SK-N-SH treated with all-trans-retinoic acid at 6 μM for 48 hours (cell line): ENCODE measurements around the gene FAM174B.

Experiments
- ATAC-seq: fragments of 200-7000 bp; cut with Tn5 transposase; 3 replicates; pipeline ENCODE4 v1.9.1; 2020; ENCODE audit warnings: mild to moderate bottlenecking, moderate library complexity
- ARNTL ChIP-seq: fragments of 450-650 bp; formaldehyde crosslinking; IDR thresholded peaks from 2 replicates; pipeline ENCODE4 v1.5.0; 2020; ENCODE audit warnings: low read depth, mild to moderate bottlenecking, moderate library complexity, borderline replicate concordance
- BACH2 ChIP-seq: fragments of 250-450 bp; sonication (Bioruptor Pico); IDR thresholded peaks from 2 replicates; pipeline ENCODE4 v1.9.0; 2021; ENCODE audit warnings: mild to moderate bottlenecking, borderline replicate concordance
- CREB5 ChIP-seq: fragments of 250-450 bp; sonication (Bioruptor Pico); IDR thresholded peaks from 2 replicates; pipeline ENCODE4 v1.5.1; 2020; ENCODE audit warnings: low read depth, mild to moderate bottlenecking, moderate library complexity
- CSRNP3 ChIP-seq: fragments of 250-450 bp; sonication (Bioruptor Pico); IDR thresholded peaks from 2 replicates; pipeline ENCODE4 v1.5.1; 2021; ENCODE audit warnings: mild to moderate bottlenecking, moderate library complexity
- ESRRG ChIP-seq: fragments of 250-450 bp; sonication (Bioruptor Pico); IDR thresholded peaks from 2 replicates; pipeline ENCODE4 v1.6.1; 2021; ENCODE audit warnings: mild to moderate bottlenecking
- ISL1 ChIP-seq: fragments of 250-450 bp; sonication (Bioruptor Pico); IDR thresholded peaks from 2 replicates; pipeline ENCODE4 v2.1.2; 2022; ENCODE audit warnings: mild to moderate bottlenecking, moderate library complexity
- OSR1 ChIP-seq: fragments of 250-450 bp; sonication (Bioruptor Pico); IDR thresholded peaks from 2 replicates; pipeline ENCODE4 v1.8.0; 2022; ENCODE audit warnings: moderate library complexity, mild to moderate bottlenecking, inconsistent platforms
- PATZ1 ChIP-seq: fragments of 250-450 bp; sonication (Bioruptor Pico); IDR thresholded peaks from 2 replicates; pipeline ENCODE4 v1.8.0; 2020; ENCODE audit warnings: mild to moderate bottlenecking, moderate library complexity, borderline replicate concordance
- POU6F1 ChIP-seq: fragments of 250-450 bp; sonication (Bioruptor Pico); IDR thresholded peaks from 2 replicates; pipeline ENCODE4 v1.8.0; 2021; ENCODE audit warnings: low read depth, mild to moderate bottlenecking, moderate library complexity, borderline replicate concordance
- PPARA ChIP-seq: fragments of 250-450 bp; sonication (Bioruptor Pico); IDR thresholded peaks from 2 replicates; pipeline ENCODE4 v1.5.0; 2020; ENCODE audit warnings: mild to moderate bottlenecking, borderline replicate concordance
- RARB ChIP-seq: fragments of 250-450 bp; sonication (Bioruptor Pico); IDR thresholded peaks from 2 replicates; pipeline ENCODE4 v1.8.0; 2021; ENCODE audit warnings: mild to moderate bottlenecking, moderate library complexity
- SNAI2 ChIP-seq: fragments of 250-450 bp; sonication (Bioruptor Pico); IDR thresholded peaks from 2 replicates; pipeline ENCODE4 v1.5.0; 2020; ENCODE audit warnings: mild to moderate bottlenecking, moderate library complexity
- TCF4 ChIP-seq: fragments of 250-450 bp; sonication (Bioruptor Pico); IDR thresholded peaks from 2 replicates; pipeline ENCODE4 v1.8.0; 2021; ENCODE audit warnings: mild to moderate bottlenecking, moderate library complexity, borderline replicate concordance
- TOX ChIP-seq: fragments of 250-450 bp; sonication (Bioruptor Pico); IDR thresholded peaks from 2 replicates; pipeline ENCODE4 v1.8.0; 2021; ENCODE audit warnings: mild to moderate bottlenecking, moderate library complexity, borderline replicate concordance
- TSHZ2 ChIP-seq: fragments of 250-450 bp; sonication (Bioruptor Pico); IDR thresholded peaks from 2 replicates; pipeline ENCODE4 v1.5.0; 2020; ENCODE audit warnings: mild to moderate bottlenecking, moderate library complexity
- ZC3H10 ChIP-seq: fragments of 250-450 bp; sonication (Bioruptor Pico); IDR thresholded peaks from 2 replicates; pipeline ENCODE4 v1.5.1; 2021; ENCODE audit warnings: mild to moderate bottlenecking, moderate library complexity
- ZFP3 ChIP-seq: fragments of 250-450 bp; sonication (Bioruptor Pico); IDR thresholded peaks from 2 replicates; pipeline ENCODE4 v1.5.0; 2020; ENCODE audit warnings: mild to moderate bottlenecking, moderate library complexity
- ZFP30 ChIP-seq: fragments of 450-650 bp; formaldehyde crosslinking; IDR thresholded peaks from 2 replicates; pipeline ENCODE4 v1.5.0; 2022; ENCODE audit warnings: mild to moderate bottlenecking, moderate library complexity
- ZNF565 ChIP-seq: fragments of 450-650 bp; formaldehyde crosslinking; conservative IDR thresholded peaks from 2 replicates; pipeline ENCODE4 v1.5.0; 2020; ENCODE audit warnings: low read depth, mild to moderate bottlenecking, moderate library complexity

The FAM174B gene

GRCh38 chr15:92614301-92614700, 41.3 kb downstream of the FAM174B start:
- ATAC-seq = no peak
- TF ChIP-seq ISL1 (CRISPR knock-in tag) (no peak), ZFP30 (CRISPR knock-in tag) (no peak)
- TF ChIP-seq, all 23 proteins: peak for 0

- TF ChIP-seq RARB (CRISPR knock-in tag) (no peak), ZNF565 (CRISPR knock-in tag) (no peak), SNAI2 (CRISPR knock-in tag) (no peak), CSRNP3 (CRISPR knock-in tag) (no peak), ZFP3 (CRISPR knock-in tag) (no peak), TOX (no peak), TSHZ2 (CRISPR knock-in tag) (no peak), PPARA (CRISPR knock-in tag) (no peak), ARNTL (CRISPR knock-in tag) (no peak), OSR1 (no peak), ZFP30 (CRISPR knock-in tag) (no peak), ISL1 (CRISPR knock-in tag) (no peak), TCF4 (no peak), ZC3H10 (no peak), ESRRG (no peak)
- TF ChIP-seq, all 23 proteins: peak for 0
- ATAC-seq = no peak
These were observed 41.7 kb downstream of the FAM174B start for GRCh38 chr15:92613841-92614240.

- TF ChIP-seq SNAI2 (CRISPR knock-in tag) = no peak
- no peak for TF ChIP-seq ZNF565 (CRISPR knock-in tag)
- TF ChIP-seq ZFP30 (CRISPR knock-in tag) = no peak
- TF ChIP-seq PPARA (CRISPR knock-in tag) = no peak
- no peak for TF ChIP-seq BACH2 (CRISPR knock-in tag)
- no peak for TF ChIP-seq CSRNP3 (CRISPR knock-in tag)
- TF ChIP-seq POU6F1 (CRISPR knock-in tag) = no peak
- TF ChIP-seq ISL1 (CRISPR knock-in tag) = no peak
- TF ChIP-seq PATZ1 (CRISPR knock-in tag) = no peak
- TF ChIP-seq CREB5 (CRISPR knock-in tag) = no peak
- no peak for TF ChIP-seq TSHZ2 (CRISPR knock-in tag)
- no peak for TF ChIP-seq ESRRG
- no peak for ATAC-seq
These were observed 42.7 kb downstream of the FAM174B start for GRCh38 chr15:92612891-92613290.
